ENCODE data around the gene CALML5.

CALML5 gene

GRCh38 chr10:5538446-5538845, 39.1 kb upstream of the CALML5 start:
- Histone ChIP-seq H3K4me3 (replicated peaks; ENCODE audit: insufficient read depth, low read length) (no peak overlapping the region), H3K27me3 (ENCODE audit: insufficient read depth, poor library complexity, severe bottlenecking) (no peaks in the 10 kb centered on the region), H3K27ac (replicated peaks) (no peak overlapping the region)
- no peak for DNase-seq (ENCODE audit: low read depth in 1 of 2, low spot score in 1 of 2)
- TF ChIP-seq GABPA (IDR thresholded peaks at IDR 0.05; ENCODE audit: low read depth) (no peak), POLR2AphosphoS5 (IDR thresholded peaks at IDR 0.05; ENCODE audit: low read depth) (no peak), REST (IDR thresholded peaks at IDR 0.05; ENCODE audit: insufficient replicate concordance, low read depth) (no peak), CTCF (IDR thresholded peaks at IDR 0.05; ENCODE audit: insufficient read depth, low read length) (no peak), SPI1 (IDR thresholded peaks at IDR 0.05; ENCODE audit: borderline replicate concordance, low read depth) (no peak)

- DNase-seq (ENCODE audit: low read depth in 1 of 2, low spot score in 1 of 2): no peak
Observed at GRCh38 chr10:5537684-5538083, 38.3 kb upstream of the CALML5 start.

GRCh38 chr10:5536486-5537081, 37.2 kb upstream of the CALML5 start:
- no peak for TF ChIP-seq GABPA (IDR thresholded peaks at IDR 0.05; ENCODE audit: low read depth)
- TF ChIP-seq CTCF (IDR thresholded peaks at IDR 0.05; ENCODE audit: insufficient read depth, low read length): no peak
- TF ChIP-seq SPI1 (IDR thresholded peaks at IDR 0.05; ENCODE audit: borderline replicate concordance, low read depth): no peak
- TF ChIP-seq POLR2AphosphoS5 (IDR thresholded peaks at IDR 0.05; ENCODE audit: low read depth): no peak
- no peak for TF ChIP-seq REST (IDR thresholded peaks at IDR 0.05; ENCODE audit: insufficient replicate concordance, low read depth)
- no peaks in the 10 kb centered on the region for H3K27me3 ChIP-seq (ENCODE audit: insufficient read depth, poor library complexity, severe bottlenecking)
- DNase-seq (ENCODE audit: low read depth in 1 of 2, low spot score in 1 of 2): no peak
- no peak overlapping the region for H3K4me3 ChIP-seq (replicated peaks; ENCODE audit: insufficient read depth, low read length)
- H3K27ac ChIP-seq (replicated peaks): no peak overlapping the region

More at GRCh38 chr10:5537684-5538083, 38.3 kb upstream of the CALML5 start:
- no peak overlapping the region for H3K4me3 ChIP-seq (replicated peaks; ENCODE audit: insufficient read depth, low read length)
- H3K27me3 ChIP-seq (ENCODE audit: insufficient read depth, poor library complexity, severe bottlenecking): no peaks in the 10 kb centered on the region
- no peak overlapping the region for H3K27ac ChIP-seq (replicated peaks)
- no peak for TF ChIP-seq SPI1 (IDR thresholded peaks at IDR 0.05; ENCODE audit: borderline replicate concordance, low read depth)
- no peak for TF ChIP-seq CTCF (IDR thresholded peaks at IDR 0.05; ENCODE audit: insufficient read depth, low read length)
